H1 (cell line): ENCODE measurements around the gene CACNG3. TPM values are rescaled to one million over a fixed set of nuclear protein-coding genes. Genes with fewer than 3 reads are reported as not detected.
A peak's percentile ranks its signal among the peaks of the same experiment; 100 is the strongest.

Source experiments
- CTCF ChIA-PET: fragments of 300-600 bp; sonication (Branson Sonifier 250); formaldehyde crosslinking; loops from one replicate; lab custom pipeline; 2021; ENCODE audit not compliant: partially characterized antibody; lab: Charles Lee
- POLR2A ChIA-PET: fragments of 300-600 bp; sonication (Branson Sonifier 250); formaldehyde crosslinking; loops from one replicate; lab custom pipeline; 2021; ENCODE audit warnings: inconsistent platforms; ENCODE audit not compliant: partially characterized antibody; lab: Charles Lee
- DNase-seq, 2 experiments: peaks; one replicate each; pipeline versions ENCODE4 v3.0.0 to v3.0.0-alpha.2; 2010 to 2022; ENCODE audit warnings: low spot score in 2 of 2, low read depth in 1 of 2, mixed read lengths in 1 of 2
- FAIRE-seq: peaks from 2 replicates; lab custom pipeline; 2011; peaks lifted over from hg19 to GRCh38; lab: Jason Lieb, UNC
- H2AFZ ChIP-seq: 2 replicates; pipeline ENCODE4 v1.8.1; 2012; ENCODE audit warnings: low read length, inconsistent platforms
- H2AK5ac ChIP-seq: 2 replicates; pipeline ENCODE4 v1.6.1; 2013; ENCODE audit warnings: low read depth, low read length
- H2BK120ac ChIP-seq: replicated peaks from 2 replicates; pipeline ENCODE3; 2013; ENCODE audit warnings: low read depth, low read length, inconsistent platforms
- H2BK12ac ChIP-seq: 2 replicates; pipeline ENCODE4 v1.6.1; 2013; ENCODE audit warnings: low read depth, low read length
- H2BK15ac ChIP-seq: 2 replicates; pipeline ENCODE4 v1.6.1; 2013; ENCODE audit warnings: low read length
- H2BK20ac ChIP-seq: 2 replicates; pipeline ENCODE4 v1.6.1; 2013; ENCODE audit warnings: low read length
- H2BK5ac ChIP-seq: 2 replicates; pipeline ENCODE4 v1.6.1; 2013; ENCODE audit warnings: low read depth, low read length
- H3K14ac ChIP-seq: 2 replicates; pipeline ENCODE4 v1.6.1; 2013; ENCODE audit warnings: inconsistent platforms; ENCODE audit not compliant: insufficient read length
- H3K18ac ChIP-seq: 2 replicates; pipeline ENCODE4 v1.6.1; 2013; ENCODE audit warnings: low read length; ENCODE audit errors: extremely low read depth
- H3K23ac ChIP-seq: 2 replicates; pipeline ENCODE4 v1.6.1; 2013; ENCODE audit warnings: inconsistent platforms; ENCODE audit not compliant: insufficient read length
- H3K23me2 ChIP-seq: 2 replicates; pipeline ENCODE4 v1.6.1; 2013; ENCODE audit warnings: low read depth, low read length
- H3K27ac ChIP-seq: 2 replicates; pipeline ENCODE4 v1.6.1; 2011; ENCODE audit warnings: low read depth, low read length, inconsistent platforms
- H3K27me3 ChIP-seq, 4 experiments: replicated peaks in 1 of 4; 1 replicate in 1 of 4; 2 replicates in 3 of 4; pipeline versions ENCODE4 v1.6.1 to v1.8.1; 2011 to 2013; ENCODE audit warnings: low read length in 3 of 4, mild to moderate bottlenecking in 3 of 4, inconsistent platforms in 2 of 4, mixed read lengths in 2 of 4, moderate library complexity in 1 of 4; ENCODE audit not compliant: control insufficient read depth in 3 of 4, insufficient read depth in 3 of 4; ENCODE audit errors: extremely low read depth in 1 of 4
- H3K36me3 ChIP-seq, 4 experiments: 2 replicates each; pipeline versions ENCODE4 v1.6.1 to v1.8.1; 2011 to 2013; ENCODE audit warnings: mild to moderate bottlenecking in 4 of 4, low read length in 3 of 4, moderate library complexity in 2 of 4, control low read depth in 1 of 4, inconsistent platforms in 1 of 4; ENCODE audit not compliant: insufficient read depth in 4 of 4, control insufficient read depth in 2 of 4
- H3K4ac ChIP-seq: replicated peaks from 2 replicates; pipeline ENCODE3; 2013; ENCODE audit warnings: low read length, low read depth, mixed read lengths, inconsistent platforms; ENCODE audit not compliant: insufficient read length
- H3K4me1 ChIP-seq, 4 experiments: replicated peaks in 1 of 4; 1 replicate in 1 of 4; 2 replicates in 3 of 4; pipeline versions ENCODE4 v1.6.1 to v1.8.1; 2011 to 2013; ENCODE audit warnings: low read length in 3 of 4, inconsistent platforms in 2 of 4, mixed read lengths in 1 of 4; ENCODE audit not compliant: insufficient read depth in 4 of 4, control insufficient read depth in 3 of 4
- H3K4me2 ChIP-seq, 2 experiments: 2 replicates each; pipeline versions ENCODE4 v1.6.1 to v1.8.1; 2011 to 2013; ENCODE audit warnings: low read depth in 2 of 2, low read length in 2 of 2, control low read depth in 1 of 2, inconsistent platforms in 1 of 2, mild to moderate bottlenecking in 1 of 2; ENCODE audit not compliant: insufficient read depth in 1 of 2
- H3K4me3 ChIP-seq, 4 experiments: fragments of 200-600, 300-600 bp in 1 of 4; sonication (generic), shearing (Covaris generic), sonication (Bioruptor Twin) in 1 of 4; 2 replicates each; pipeline versions ENCODE4 v1.5.1 to v1.8.1; 2011 to 2016; ENCODE audit warnings: low read length in 4 of 4, low read depth in 3 of 4, control low read depth in 2 of 4, inconsistent platforms in 2 of 4, mild to moderate bottlenecking in 2 of 4, mixed read lengths in 1 of 4, moderate library complexity in 1 of 4; ENCODE audit not compliant: insufficient read depth in 2 of 4; ENCODE audit errors: extremely low read depth in 1 of 4
- H3K56ac ChIP-seq: replicated peaks from 2 replicates; pipeline ENCODE3; 2013; ENCODE audit warnings: low read depth, mild to moderate bottlenecking, mixed read lengths, low read length, inconsistent platforms; ENCODE audit not compliant: insufficient read length
- H3K79me1 ChIP-seq: 2 replicates; pipeline ENCODE4 v1.6.1; 2013; ENCODE audit warnings: low read depth, low read length, control low read depth
- H3K79me2 ChIP-seq, 2 experiments: 2 replicates each; pipeline versions ENCODE4 v1.6.1 to v1.8.1; 2012 to 2013; ENCODE audit warnings: low read length in 2 of 2, mild to moderate bottlenecking in 2 of 2, inconsistent platforms in 1 of 2; ENCODE audit not compliant: insufficient read depth in 2 of 2, control insufficient read depth in 1 of 2
- H3K9ac ChIP-seq, 4 experiments: replicated peaks in 1 of 4; 1 replicate in 1 of 4; 2 replicates in 3 of 4; pipeline versions ENCODE4 v1.6.1 to v1.8.1; 2011 to 2013; ENCODE audit warnings: low read depth in 3 of 4, low read length in 3 of 4, control low read depth in 2 of 4, mild to moderate bottlenecking in 2 of 4, moderate library complexity in 2 of 4, inconsistent platforms in 1 of 4; ENCODE audit errors: extremely low read depth in 1 of 4
- H3K9me3 ChIP-seq, 2 experiments: 2 replicates each; pipeline versions ENCODE4 v1.6.1 to v1.8.1; 2012 to 2013; ENCODE audit warnings: mild to moderate bottlenecking in 2 of 2, moderate library complexity in 2 of 2, control low read depth in 1 of 2, inconsistent platforms in 1 of 2, low read depth in 1 of 2, low read length in 1 of 2, mixed read lengths in 1 of 2; ENCODE audit not compliant: insufficient read depth in 2 of 2
- H4K20me1 ChIP-seq, 2 experiments: replicated peaks in 1 of 2; 2 replicates each; pipeline versions ENCODE3 to v1.8.1; 2011 to 2013; ENCODE audit warnings: inconsistent platforms in 2 of 2, low read length in 2 of 2, mild to moderate bottlenecking in 1 of 2; ENCODE audit not compliant: insufficient read depth in 2 of 2, control insufficient read depth in 1 of 2
- H4K5ac ChIP-seq: 2 replicates; pipeline ENCODE4 v1.6.1; 2013; ENCODE audit warnings: low read length, low read depth, mixed read lengths, inconsistent platforms; ENCODE audit not compliant: insufficient read length
- H4K8ac ChIP-seq: 2 replicates; pipeline ENCODE4 v1.8.0; 2013; ENCODE audit warnings: mild to moderate bottlenecking, moderate library complexity, low read length, inconsistent platforms; ENCODE audit not compliant: insufficient read depth; ENCODE audit errors: extremely low read depth
- H4K91ac ChIP-seq: replicated peaks from 2 replicates; pipeline ENCODE3; 2013; ENCODE audit warnings: low read length, mixed read lengths, inconsistent platforms; ENCODE audit not compliant: insufficient read length
- EGR1 ChIP-seq: IDR thresholded peaks from 2 replicates; pipeline ENCODE4 v1.6.1; 2011; ENCODE audit warnings: low read depth, low read length, borderline replicate concordance
- EZH2 ChIP-seq: fragments of 200-600 bp; sonication (generic); IDR thresholded peaks from 2 replicates; pipeline ENCODE4 v1.7.1; 2012; ENCODE audit warnings: low read depth, mild to moderate bottlenecking, moderate library complexity, low read length, inconsistent platforms; ENCODE audit not compliant: severe bottlenecking
- HDAC2 ChIP-seq, 2 experiments: fragments of 300-600 bp in 1 of 2; sonication (generic) in 1 of 2; IDR thresholded peaks; 2 replicates each; pipeline ENCODE4 v1.6.1; 2011 to 2012; ENCODE audit warnings: low read depth in 2 of 2, low read length in 2 of 2, mild to moderate bottlenecking in 2 of 2, moderate library complexity in 2 of 2, borderline replicate concordance in 1 of 2, inconsistent platforms in 1 of 2
- SIRT6 ChIP-seq: IDR thresholded peaks from one replicate; pipeline ENCODE4 v1.7.1; 2012; ENCODE audit warnings: low read length, inconsistent platforms
- TCF12 ChIP-seq: IDR thresholded peaks from 2 replicates; pipeline ENCODE4 v1.6.1; 2011; ENCODE audit warnings: low read depth, mild to moderate bottlenecking, low read length
- TEAD4 ChIP-seq: IDR thresholded peaks from 2 replicates; pipeline ENCODE4 v1.6.1; 2012; ENCODE audit warnings: low read depth, low read length, inconsistent platforms, mixed read lengths
- YY1 ChIP-seq: IDR thresholded peaks from 2 replicates; pipeline ENCODE4 v1.6.1; 2011; ENCODE audit warnings: low read depth, mild to moderate bottlenecking, low read length
- WGBS, 2 experiments: shearing (Covaris generic) in 1 of 2; methylation state at CpG; one replicate each; pipeline versions ENCODE4 v1.1.6 to v1.1.7; 2013 to 2015; ENCODE audit warnings: low lambda C conversion rate in 2 of 2, mixed read lengths in 2 of 2, inconsistent platforms in 1 of 2, low coverage in 1 of 2, missing lambda C conversion rate in 1 of 2; ENCODE audit not compliant: insufficient replicate concordance in 2 of 2, insufficient coverage in 1 of 2, insufficient read length in 1 of 2; ENCODE audit errors: extremely low coverage in 1 of 2, missing lambda C conversion rate in 1 of 2; 5-methylcytosine and 5-hydroxymethylcytosine counted together
- polyA plus RNA-seq, 7 experiments: library from polyadenylated mRNA; depleted of rRNA in 3 of 7; stranded (reverse) in 5 of 7; unstranded in 2 of 7; fragments of >200 nt in 5 of 7; fragments of 200-250 nt in 2 of 7; gene quantifications; 1 replicate in 5 of 7; 2 replicates in 1 of 7; 4 replicates in 1 of 7; pipeline versions ENCODE4 v1.2.1 to v1.2.3, GENCODE V29; 2011 to 2013; ENCODE audit warnings: missing spikeins in 2 of 7, mixed read lengths in 2 of 7
- total RNA-seq: library from RNA; stranded (reverse); fragmentation: NEBNext Ultra II Directional; extraction: Animal tissue kit (Norgen Biotek cat#: 25700); gene quantifications from 2 replicates; pipeline ENCODE4 v1.2.1, GENCODE V29; 2021

CACNG3 gene
- total and polyA plus RNA-seq, 2 of the 8 experiments (the other 6 are each of a cell fraction or from before 2014, with no cell fraction given): 0.12 TPM; not detected in 1

DNA sequence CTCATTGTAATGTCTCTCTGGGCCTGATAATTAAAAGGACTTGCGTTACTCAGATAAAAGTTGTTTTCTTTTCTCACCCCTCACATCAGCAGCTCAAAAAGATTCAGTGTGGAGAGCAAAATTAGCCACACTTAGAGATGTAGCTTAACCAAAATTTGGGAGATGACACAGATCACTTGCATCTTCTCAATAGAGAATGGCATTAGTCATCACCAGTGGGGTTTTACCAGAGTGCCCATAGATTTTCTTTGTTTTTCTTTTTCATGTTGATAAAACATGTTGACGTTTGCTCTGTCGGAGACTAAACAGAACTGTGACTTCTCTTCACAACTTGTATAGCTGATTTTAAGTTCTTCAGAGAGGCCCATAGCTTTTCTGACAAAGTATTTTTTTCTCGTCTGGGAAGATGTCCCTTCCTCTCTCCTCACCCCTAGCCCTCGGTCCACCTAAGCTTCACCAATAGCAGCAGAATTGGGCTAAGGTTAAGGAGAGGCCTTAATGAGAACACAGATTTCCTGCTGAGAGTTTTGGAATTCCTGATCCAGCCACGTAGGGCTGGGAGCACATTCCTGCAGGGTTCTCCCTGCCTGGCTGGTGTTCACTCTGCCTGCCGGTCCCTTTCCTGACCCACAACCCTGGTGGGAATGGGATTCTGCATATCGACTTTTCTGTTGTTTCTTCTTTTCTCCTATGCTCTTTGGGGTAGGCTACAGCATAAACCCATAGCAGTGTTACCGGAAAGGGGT lies 92.6 kb downstream of the CACNG3 start:
- POLR2A ChIA-PET: interaction anchor here (1.3 kb wide), 1 partner anchor 12 kb away, joined by 4 read pairs; no protein-coding TSS in a partner anchor
- Histone ChIP-seq H2BK20ac (peak overlapping the region; percentile 13), H3K4ac (no peak overlapping the region), H4K5ac (no peak overlapping the region), H3K23ac (no peak overlapping the region), H2BK5ac (no peak overlapping the region), H2BK12ac (peak overlapping the region; percentile 64; the same call in 1 of the 2 replicates), H3K18ac (peak overlapping the region; percentile 11), H4K91ac (no peak overlapping the region), H2BK15ac (no peak overlapping the region), H3K23me2 (no peaks in the 10 kb centered on the region), H3K4me1 (peaks cover 11 to 24% (median 19%) of the 10 kb centered on the region in 4 experiments; a peak in 5 of 7 replicates), H3K27me3 (no peaks in the 10 kb centered on the region), H2AK5ac (no peak overlapping the region), H4K8ac (no peak overlapping the region), H3K27ac (0 out of 2 replicates have a peak overlapping the region, but pooled peaks have one; percentile 4), H2BK120ac (peak overlapping the region; percentile 47), H3K9me3 (no peaks in the 10 kb centered on the region), H3K79me2 (no peaks in the 10 kb centered on the region), H3K14ac (no peak overlapping the region), H4K20me1 (no peaks in the 10 kb centered on the region), H2AFZ (no peak overlapping the region), H3K56ac (no peak overlapping the region), H3K4me3 (no peak overlapping the region; a peak in 1 of 8 replicates), H3K36me3 (no peaks in the 10 kb centered on the region), H3K4me2 (peak overlapping the region in 1 of 2 experiments; percentile 1; a peak in 3 of 4 replicates), H3K9ac (no peak overlapping the region), H3K79me1 (no peaks in the 10 kb centered on the region)
- DNase-seq (no peak), FAIRE-seq (peak; percentile 85)
- WGBS, 2 experiments: 65% methylated on average over 9 of the region's 9 CpGs; no CpG with 5 or more reads in 1 of the 2 experiments
- CTCF ChIA-PET: interaction anchor here (0.9 to 1.7 kb wide), 3 partner anchors 149 to 278 kb away, joined by 3 to 7 read pairs (median 4); no protein-coding TSS in a partner anchor
- TF ChIP-seq YY1 (no peak), SIRT6 (no peak), TEAD4 (peak; percentile 77), EGR1 (no peak), HDAC2 (IDR thresholded peaks at IDR 0.05; ENCODE audit: borderline replicate concordance in 1 of 2, low read depth in 2 of 2, low read length in 2 of 2) (no peak), EZH2 (no peak), TCF12 (no peak)
